Natural killer cell (primary cell): ENCODE measurements around the gene MAD1L1. TPM values are rescaled to one million over a fixed set of nuclear protein-coding genes. Genes with fewer than 3 reads are reported as not detected.
A peak's percentile ranks its signal among the peaks of the same experiment; 100 is the strongest.

Source experiments
- ATAC-seq, 3 donors: fragments of 150-1000 bp in 2 of 3; fragments of 200-7000 bp in 1 of 3; cut with Tn5 transposase; 1 replicate in 1 of 3; 2 replicates in 2 of 3; pipeline ENCODE4 v1.10.0; 2021; ENCODE audit warnings: mild to moderate bottlenecking in 2 of 3, moderate library complexity in 2 of 3
- DNase-seq, 2 donors: peaks; one replicate each; pipeline versions ENCODE4 v3.0.0 to v3.0.0-alpha.2; 2013 to 2021; ENCODE audit warnings: mixed read lengths in 1 of 2
- H3K27ac ChIP-seq: one replicate; pipeline ENCODE4 v1.5.1; 2013; ENCODE audit warnings: mild to moderate bottlenecking, low read length
- H3K27me3 ChIP-seq: one replicate; pipeline ENCODE4 v1.6.1; 2013; ENCODE audit warnings: low read length; ENCODE audit not compliant: control insufficient read depth, insufficient read depth
- H3K36me3 ChIP-seq: one replicate; pipeline ENCODE4 v1.6.1; 2013; ENCODE audit warnings: low read length; ENCODE audit not compliant: control insufficient read depth, insufficient read depth
- H3K4me1 ChIP-seq: one replicate; pipeline ENCODE4 v1.6.1; 2013; ENCODE audit warnings: low read length; ENCODE audit not compliant: control insufficient read depth, insufficient read depth
- H3K4me3 ChIP-seq: one replicate; pipeline ENCODE4 v1.5.1; 2013; ENCODE audit warnings: low read length
- H3K9me3 ChIP-seq: one replicate; pipeline ENCODE4 v1.6.1; 2013; ENCODE audit warnings: low read length; ENCODE audit not compliant: control insufficient read depth, insufficient read depth
- H3K27ac Mint-ChIP-seq, 2 donors: one replicate each; pipeline ENCODE4 v1.8.0; 2022; ENCODE audit warnings: mild to moderate bottlenecking in 2 of 2, mixed read lengths in 2 of 2, moderate library complexity in 1 of 2
- H3K27me3 Mint-ChIP-seq, 2 donors: one replicate each; pipeline ENCODE4 v1.8.0; 2022; ENCODE audit warnings: low read depth in 2 of 2, mixed read lengths in 2 of 2
- H3K36me3 Mint-ChIP-seq: one replicate; pipeline ENCODE4 v1.8.0; 2022; ENCODE audit warnings: mixed read lengths
- H3K4me1 Mint-ChIP-seq, 2 donors: one replicate each; pipeline ENCODE4 v1.8.0; 2022; ENCODE audit warnings: mixed read lengths in 2 of 2
- H3K4me3 Mint-ChIP-seq: one replicate; pipeline ENCODE4 v1.8.0; 2022; ENCODE audit warnings: mild to moderate bottlenecking, moderate library complexity, mixed read lengths
- H3K9me3 Mint-ChIP-seq, 2 donors: one replicate each; pipeline ENCODE4 v1.8.0; 2022; ENCODE audit warnings: mixed read lengths in 2 of 2
- WGBS: methylation state at CpG from one replicate; pipeline ENCODE4 v1.1.7; 2013; ENCODE audit warnings: missing lambda C conversion rate; ENCODE audit not compliant: insufficient coverage; 5-methylcytosine and 5-hydroxymethylcytosine counted together
- intact Hi-C: fragments of 100-400 bp; cut with micrococcal nuclease; formaldehyde crosslinking; loops from one replicate; pipeline ENCODE4 v1.14.2; 2022
- total RNA-seq, 4 donors: library from RNA; stranded (reverse); fragments of 120-200 nt in 1 of 4; gene quantifications; one replicate each; pipeline versions ENCODE4 v1.2.3 to v1.2.4, GENCODE V29; 2013 to 2022
- TF ChIP-seq, protein P1 (sequence below): fragments of 200-600 bp; IDR thresholded peaks from one replicate; pipeline ENCODE4 v1.8.0; 2022; ENCODE audit warnings: antibody characterized with exemption

The MAD1L1 gene
- total RNA-seq, 3 donors from 2014 or later (not counting 1 experiment from before 2014, with no cell fraction given): 53.6 to 81.2 (median 77.4) TPM

DNA sequence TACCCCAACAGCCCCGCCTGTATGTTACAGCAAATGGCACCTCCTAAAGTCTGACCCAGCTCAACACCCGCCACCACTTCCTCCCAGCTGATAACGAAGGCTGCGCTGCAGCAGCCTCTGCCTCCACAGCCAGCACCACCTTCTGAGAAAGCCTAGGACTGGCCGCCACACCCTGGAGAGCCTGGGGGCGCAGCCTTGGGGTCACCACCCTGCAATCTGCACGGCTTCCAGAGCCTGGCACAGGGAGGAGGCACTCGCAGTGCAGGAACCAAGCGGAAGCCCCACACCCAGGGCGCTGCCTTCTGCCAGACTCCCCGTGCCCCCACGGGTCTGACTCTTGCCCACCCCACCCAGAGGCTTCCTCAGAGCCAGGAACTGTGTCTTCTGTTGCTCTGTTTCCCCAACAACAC is 112.5 kb downstream of the MAD1L1 start:
- peaks cover 6 to 10% of the 10 kb centered on the region in 2 donors for H3K27me3 Mint-ChIP-seq
- peak overlapping the region; percentile 90 for H3K4me3 Mint-ChIP-seq
- H3K9me3 Mint-ChIP-seq: no peaks in the 10 kb centered on the region
- no peaks in the 10 kb centered on the region for H3K36me3 Mint-ChIP-seq
- H3K9me3 ChIP-seq: no peaks in the 10 kb centered on the region
- H3K27me3 ChIP-seq: no peaks in the 10 kb centered on the region
- H3K4me1 ChIP-seq: peaks cover 34% of the 10 kb centered on the region
- intact Hi-C loops: no loop called here
- no peaks in the 10 kb centered on the region for H3K36me3 ChIP-seq
- no peak overlapping the region for H3K27ac ChIP-seq
- DNase-seq (peak; percentile 69 to 79), ATAC-seq (peak; percentile 89 to 99 (median 97))
- peak overlapping the region; percentile 79 to 94 for H3K27ac Mint-ChIP-seq
- H3K4me1 Mint-ChIP-seq: peaks cover 22 to 42% of the 10 kb centered on the region in 2 donors
- H3K4me3 ChIP-seq: no peak overlapping the region
- WGBS: 13% methylated on average over 12 of the region's 12 CpGs
- TF ChIP-seq, protein P1, sequence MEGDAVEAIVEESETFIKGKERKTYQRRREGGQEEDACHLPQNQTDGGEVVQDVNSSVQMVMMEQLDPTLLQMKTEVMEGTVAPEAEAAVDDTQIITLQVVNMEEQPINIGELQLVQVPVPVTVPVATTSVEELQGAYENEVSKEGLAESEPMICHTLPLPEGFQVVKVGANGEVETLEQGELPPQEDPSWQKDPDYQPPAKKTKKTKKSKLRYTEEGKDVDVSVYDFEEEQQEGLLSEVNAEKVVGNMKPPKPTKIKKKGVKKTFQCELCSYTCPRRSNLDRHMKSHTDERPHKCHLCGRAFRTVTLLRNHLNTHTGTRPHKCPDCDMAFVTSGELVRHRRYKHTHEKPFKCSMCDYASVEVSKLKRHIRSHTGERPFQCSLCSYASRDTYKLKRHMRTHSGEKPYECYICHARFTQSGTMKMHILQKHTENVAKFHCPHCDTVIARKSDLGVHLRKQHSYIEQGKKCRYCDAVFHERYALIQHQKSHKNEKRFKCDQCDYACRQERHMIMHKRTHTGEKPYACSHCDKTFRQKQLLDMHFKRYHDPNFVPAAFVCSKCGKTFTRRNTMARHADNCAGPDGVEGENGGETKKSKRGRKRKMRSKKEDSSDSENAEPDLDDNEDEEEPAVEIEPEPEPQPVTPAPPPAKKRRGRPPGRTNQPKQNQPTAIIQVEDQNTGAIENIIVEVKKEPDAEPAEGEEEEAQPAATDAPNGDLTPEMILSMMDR: no peak

DNA sequence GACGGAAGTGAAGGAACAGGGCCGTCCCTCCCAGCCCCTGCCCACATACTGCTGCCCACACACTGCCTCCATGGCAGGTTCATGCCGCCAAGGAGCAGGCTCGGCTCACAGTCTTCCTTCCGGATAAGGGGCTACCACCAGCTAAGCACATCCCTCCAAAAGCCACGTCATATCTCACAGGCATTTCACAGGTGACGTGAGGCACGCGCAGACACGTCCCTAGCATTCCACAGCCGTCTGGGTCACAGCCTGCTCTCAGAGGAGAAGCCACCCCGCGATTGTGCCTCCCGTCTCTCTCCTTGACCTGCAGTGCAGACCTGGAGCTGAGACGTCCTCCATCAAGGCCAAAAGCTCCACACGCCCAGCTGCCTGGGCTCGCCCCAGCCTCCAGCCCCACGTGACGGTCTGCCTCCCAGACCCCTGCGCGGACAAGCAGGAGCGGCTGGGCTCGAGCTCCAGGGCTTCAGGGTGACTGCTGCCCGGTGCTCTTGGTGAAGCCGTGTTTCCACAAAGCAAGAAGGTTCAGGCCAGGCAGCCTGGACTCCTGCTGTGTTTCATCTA is 114.0 kb downstream of the MAD1L1 start:
- peak overlapping the region; percentile 45 for H3K4me3 Mint-ChIP-seq
- H3K27ac Mint-ChIP-seq: no peak overlapping the region

DNA sequence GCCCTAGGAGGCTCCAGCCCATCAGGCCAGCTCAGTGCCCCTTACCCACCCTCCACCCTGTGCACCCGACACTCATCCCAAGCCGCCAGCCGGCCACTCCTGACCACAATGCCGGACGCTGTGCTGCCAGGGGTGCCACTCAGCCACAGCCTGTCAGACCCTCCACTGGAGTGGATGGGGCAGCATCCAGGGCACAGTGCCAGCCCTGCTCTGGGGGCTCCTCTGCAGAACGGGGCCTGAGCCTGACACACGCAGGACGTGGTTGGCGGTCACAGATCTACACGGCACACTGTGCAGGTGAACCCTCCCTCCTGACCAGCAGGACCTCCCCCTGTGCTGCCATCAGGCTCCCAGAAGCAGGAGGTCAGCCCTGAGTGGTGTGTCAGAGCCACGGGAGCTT is 114.7 kb downstream of the MAD1L1 start:
- Histone ChIP-seq H3K4me3 (no peak overlapping the region), H3K9me3 (no peaks in the 10 kb centered on the region), H3K36me3 (no peaks in the 10 kb centered on the region), H3K27ac (no peak overlapping the region), H3K27me3 (no peaks in the 10 kb centered on the region), H3K4me1 (peaks cover 36% of the 10 kb centered on the region)
- peaks cover 6 to 14% of the 10 kb centered on the region in 2 donors for H3K27me3 Mint-ChIP-seq
- no peaks in the 10 kb centered on the region for H3K36me3 Mint-ChIP-seq
- intact Hi-C loops: no loop called here
- H3K4me1 Mint-ChIP-seq: peaks cover 30 to 49% of the 10 kb centered on the region in 2 donors
- H3K9me3 Mint-ChIP-seq: no peaks in the 10 kb centered on the region
- H3K4me3 Mint-ChIP-seq: peak overlapping the region; percentile 40
- H3K27ac Mint-ChIP-seq: no peak overlapping the region
- no peak for ATAC-seq
- TF ChIP-seq, protein P1: no peak
- DNase-seq: no peak
- 89% methylated on average over 11 of the region's 11 CpGs for WGBS

More for the DNA sequence above, 114.0 kb downstream of the MAD1L1 start:
- Mint-ChIP-seq H3K9me3 (no peaks in the 10 kb centered on the region), H3K4me1 (peaks cover 29 to 48% of the 10 kb centered on the region in 2 donors), H3K36me3 (no peaks in the 10 kb centered on the region), H3K27me3 (peaks cover 6 to 14% of the 10 kb centered on the region in 2 donors)
- no peak for ATAC-seq
- WGBS: 97% methylated on average over 25 of the region's 25 CpGs
- TF ChIP-seq, protein P1: no peak
- no peak overlapping the region for H3K27ac ChIP-seq
- intact Hi-C loops: no loop called here
- DNase-seq: no peak
- H3K36me3 ChIP-seq: no peaks in the 10 kb centered on the region
- H3K4me1 ChIP-seq: peaks cover 34% of the 10 kb centered on the region
- H3K27me3 ChIP-seq: no peaks in the 10 kb centered on the region
- no peak overlapping the region for H3K4me3 ChIP-seq
- no peaks in the 10 kb centered on the region for H3K9me3 ChIP-seq

DNA sequence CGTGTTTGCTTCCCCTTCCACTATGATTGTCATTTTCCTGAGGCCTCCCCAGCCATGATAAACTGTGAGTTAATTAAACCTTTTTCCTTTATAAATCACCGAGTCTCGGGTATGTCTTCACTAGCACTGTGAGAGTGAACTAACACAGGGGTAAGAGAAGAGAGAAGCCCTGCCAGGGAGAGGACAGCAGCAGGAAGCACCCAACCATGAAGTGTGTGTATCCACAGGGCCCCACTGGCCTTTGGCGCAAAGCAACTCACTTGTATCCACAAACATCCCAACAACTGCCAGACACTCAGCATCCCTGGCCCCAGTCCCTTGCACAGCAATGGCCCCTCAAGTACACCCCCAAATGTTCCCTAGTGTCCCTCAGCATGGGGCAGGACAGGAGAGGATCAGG is 115.1 kb downstream of the MAD1L1 start:
- 85% methylated on average over 4 of the region's 4 CpGs for WGBS
- no peak for DNase-seq
- Mint-ChIP-seq H3K4me3 (no peak overlapping the region), H3K4me1 (peaks cover 34 to 53% of the 10 kb centered on the region in 2 donors), H3K27me3 (peaks cover 6 to 19% of the 10 kb centered on the region in 2 donors), H3K36me3 (no peaks in the 10 kb centered on the region), H3K9me3 (no peaks in the 10 kb centered on the region), H3K27ac (no peak overlapping the region)
- H3K27ac ChIP-seq: no peak overlapping the region
- no peaks in the 10 kb centered on the region for H3K9me3 ChIP-seq
- H3K36me3 ChIP-seq: no peaks in the 10 kb centered on the region
- no peak overlapping the region for H3K4me3 ChIP-seq
- TF ChIP-seq, protein P1: no peak
- no peak for ATAC-seq
- H3K4me1 ChIP-seq: peaks cover 40% of the 10 kb centered on the region
- no peaks in the 10 kb centered on the region for H3K27me3 ChIP-seq
- intact Hi-C loops: no loop called here
